NCI-H128 (cell line): ENCODE measurements around the gene AHRR.
A peak's percentile ranks its signal among the peaks of the same experiment; 100 is the strongest.
"Not testable (repeated sequence)": the region's sequence is repeated elsewhere in the genome, so short reads cannot be mapped to it uniquely, and the experiment has no call there.

Source experiments
- DNase-seq: peaks from one replicate; lab custom pipeline; 2025; ENCODE audit not compliant: unreplicated experiment; lab: John Stamatoyannopoulos, UW

The AHRR gene

DNA sequence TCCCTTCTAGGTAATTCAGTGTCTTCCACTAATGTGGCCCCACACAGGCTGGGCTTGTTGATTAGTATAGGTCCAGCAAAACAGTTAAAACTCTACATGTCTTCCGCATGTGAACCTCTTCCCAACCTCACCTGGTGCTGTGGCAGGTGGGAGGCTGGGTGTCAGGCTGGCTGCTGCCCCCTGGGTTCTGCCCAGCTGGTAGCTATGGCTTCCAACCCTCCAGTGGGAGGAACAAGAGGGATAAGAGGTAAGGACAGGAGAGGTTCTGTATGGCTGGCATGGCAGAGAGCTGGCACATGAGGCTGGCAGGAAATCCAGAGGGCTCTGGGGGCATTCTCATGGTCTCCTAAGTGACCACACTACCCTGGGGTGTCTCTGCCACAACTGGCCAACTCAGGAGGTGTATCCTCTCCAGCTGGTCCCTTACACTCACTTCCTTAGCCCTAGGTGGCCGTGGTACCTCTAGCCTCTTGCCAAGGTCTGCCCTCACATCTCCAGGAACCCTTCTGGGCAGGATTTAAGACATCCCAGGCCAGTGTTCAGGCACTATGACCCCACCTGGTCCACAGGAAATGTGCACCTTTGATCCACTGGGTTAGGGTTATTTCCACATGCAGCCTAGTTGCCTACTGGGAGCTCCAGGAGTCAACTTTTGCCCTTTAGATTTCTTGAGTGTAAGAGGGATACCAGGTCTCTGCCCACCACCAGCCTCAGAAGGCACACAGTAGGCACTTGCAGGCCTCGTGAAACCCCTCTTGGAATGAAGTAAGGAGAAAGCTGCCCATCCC, 41.7 kb downstream of the AHRR start:
- no peak for DNase-seq

DNA sequence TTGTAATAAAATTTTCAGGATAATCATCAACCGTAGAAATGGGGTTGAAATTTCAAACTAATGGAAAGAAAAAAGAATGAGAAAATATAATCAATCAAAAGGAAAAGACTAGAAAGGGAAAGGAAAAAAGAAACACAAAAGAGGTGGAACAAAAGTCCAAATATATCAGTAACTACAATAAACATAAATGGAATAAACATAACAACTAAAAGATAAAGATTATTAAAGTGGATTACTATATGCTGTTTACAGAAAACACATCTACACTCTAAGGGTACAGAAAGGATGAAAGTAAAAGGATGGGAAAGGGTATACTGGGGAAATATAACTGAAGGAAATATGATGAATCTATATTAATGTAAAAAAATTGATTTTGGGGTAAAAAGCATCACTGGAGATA, 43.0 kb downstream of the AHRR start:
- no peak for DNase-seq

DNA sequence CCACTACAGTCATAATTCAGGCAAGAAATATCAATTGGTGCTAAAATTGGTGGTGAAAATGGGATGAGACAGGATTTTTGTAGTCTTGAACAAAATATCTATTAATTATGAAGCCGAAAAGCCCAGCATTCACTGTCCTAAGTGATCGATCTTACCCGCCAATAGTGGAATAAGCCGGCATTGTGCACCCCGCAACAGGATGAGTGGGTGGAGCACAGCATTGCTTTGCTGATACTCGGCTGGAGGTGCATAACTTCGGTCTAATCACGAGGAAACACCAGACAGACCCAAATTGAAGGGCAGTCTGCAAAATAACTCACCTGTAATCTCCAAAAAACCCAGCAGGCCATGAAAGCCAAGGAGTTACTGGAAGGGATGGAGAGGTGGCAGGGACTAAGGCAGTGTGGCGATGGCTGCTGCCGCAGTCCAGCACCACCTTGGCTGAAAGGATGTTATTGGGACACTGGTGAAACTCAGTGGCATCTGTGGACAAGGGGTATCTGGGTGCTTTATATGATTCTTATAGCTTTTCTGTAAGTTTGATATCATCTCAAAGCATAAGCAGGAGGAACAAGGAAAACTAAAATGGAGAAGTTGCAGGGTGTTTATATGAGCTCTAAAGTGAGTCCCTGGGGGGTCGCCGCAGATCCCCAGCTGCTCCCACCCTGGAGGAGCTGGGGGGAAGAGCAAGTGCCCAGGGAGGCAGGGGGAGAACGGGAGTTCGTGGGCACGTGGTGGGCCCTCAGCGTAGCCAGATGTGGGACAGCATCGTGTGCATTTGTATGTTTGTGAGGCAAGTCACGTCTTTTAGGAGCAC, 45.2 kb downstream of the AHRR start:
- no peak for DNase-seq

DNA sequence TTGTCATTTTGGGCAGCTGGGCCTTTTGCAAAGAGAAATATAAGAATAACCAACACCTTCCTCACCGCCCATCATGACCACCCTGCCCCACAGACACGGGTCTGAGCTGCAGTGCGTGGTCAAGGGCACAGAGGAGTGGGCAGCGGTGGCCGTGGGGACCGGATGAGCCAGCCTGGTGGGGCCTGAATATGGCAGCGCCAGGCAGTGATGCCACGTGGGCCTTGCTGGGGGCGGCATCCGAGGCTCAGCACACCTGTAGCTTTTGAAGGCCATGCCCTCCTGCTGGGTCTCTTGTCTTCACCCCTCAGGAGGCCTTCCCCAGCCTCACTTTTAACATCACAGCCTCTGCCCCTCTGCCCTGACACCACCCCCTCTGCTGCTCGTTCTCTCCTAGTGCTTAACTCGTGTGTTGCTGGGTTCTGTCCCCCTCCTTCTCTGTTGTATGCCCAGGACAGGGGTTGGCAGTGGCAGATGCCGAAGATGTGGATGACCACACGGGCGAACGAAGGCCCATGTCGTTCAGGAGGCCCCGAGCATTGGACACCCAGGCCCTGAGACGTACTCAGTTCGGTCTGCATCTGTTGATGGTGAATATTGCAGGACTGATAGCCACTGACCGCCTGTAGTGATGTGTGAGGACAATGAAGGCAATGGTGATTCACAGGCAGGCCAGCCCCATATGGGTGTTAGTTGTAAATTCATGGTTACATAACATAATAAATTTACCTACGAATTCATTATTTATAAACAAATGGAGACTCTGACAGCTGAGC, 46.0 kb downstream of the AHRR start:
- DNase-seq: no peak

DNA sequence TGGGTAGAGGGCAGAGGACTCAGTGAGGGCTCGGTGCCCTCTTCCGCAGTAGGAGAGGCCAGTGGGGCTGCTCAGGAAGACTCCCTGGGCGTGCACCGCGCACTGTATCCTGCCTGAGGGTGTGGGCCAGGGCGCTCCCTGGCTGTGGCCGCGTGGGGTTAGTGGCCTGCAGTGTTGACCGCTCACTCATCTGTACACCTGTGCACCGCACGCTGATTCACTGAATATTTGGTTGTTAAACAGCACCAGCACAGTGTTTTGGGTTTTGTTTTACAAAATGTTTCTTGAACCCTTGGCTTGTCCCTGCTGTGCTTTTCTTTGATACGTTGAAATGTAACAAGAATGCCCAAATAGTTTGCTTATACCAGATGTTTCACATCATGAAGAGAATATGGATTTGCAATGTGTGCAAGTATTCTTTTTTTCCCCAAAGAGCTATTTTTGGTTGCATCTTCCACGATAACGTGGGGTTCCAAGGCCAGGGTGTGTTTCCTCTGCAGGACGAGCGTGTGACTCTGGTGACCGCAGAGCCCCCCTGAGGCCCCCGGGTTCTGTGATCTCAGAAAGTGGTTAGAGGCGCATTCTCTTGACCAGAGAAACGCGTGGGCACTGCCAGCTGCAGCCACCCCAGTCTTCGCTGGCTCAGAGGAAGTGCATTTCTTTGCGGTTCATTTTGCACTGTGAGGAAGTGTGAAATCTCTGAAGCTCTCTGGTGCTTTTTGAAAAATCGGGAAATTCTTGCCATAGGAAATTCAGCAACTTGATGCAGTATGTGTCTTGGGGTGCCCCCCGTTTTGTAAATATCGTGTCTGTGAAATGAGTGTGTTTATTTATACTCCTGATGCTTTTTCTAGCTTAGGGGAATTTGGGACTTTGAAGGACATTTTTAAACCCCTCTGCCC, 46.9 kb downstream of the AHRR start:
- no peak for DNase-seq

DNA sequence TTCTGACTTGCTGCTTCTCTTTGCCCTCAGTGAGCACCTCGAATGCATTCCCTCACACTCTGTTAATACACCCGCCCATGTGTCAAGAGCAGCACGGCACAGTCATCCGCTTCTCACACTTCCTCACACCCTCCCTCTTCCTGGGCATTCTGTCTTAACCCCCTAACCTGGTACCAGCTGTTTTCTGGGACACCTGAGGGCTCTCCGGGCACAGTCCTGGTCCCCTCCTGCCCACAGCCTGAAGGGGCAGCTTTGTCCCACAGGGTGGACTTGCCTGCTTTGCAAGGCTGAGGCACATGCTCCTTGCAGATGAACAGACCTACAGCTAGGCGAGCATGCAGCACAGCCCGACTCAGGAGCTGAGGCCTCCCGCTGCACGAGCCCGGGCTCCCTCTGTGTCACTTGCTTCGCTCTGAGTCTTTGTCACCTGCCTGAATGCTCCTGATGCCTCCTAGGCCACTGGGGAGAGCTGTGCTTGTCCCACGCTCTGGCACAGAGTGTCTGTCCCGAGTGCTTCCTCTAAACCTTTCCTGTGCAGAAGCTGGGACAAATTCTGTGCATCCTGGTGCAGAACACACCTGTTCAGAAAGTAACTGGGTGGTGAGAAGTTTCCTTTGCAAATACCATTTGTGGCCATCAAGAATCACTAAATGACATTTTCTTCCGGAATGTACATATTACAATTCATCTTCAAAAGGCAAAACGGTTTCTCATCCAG, 47.8 kb downstream of the AHRR start:
- no peak for DNase-seq

DNA sequence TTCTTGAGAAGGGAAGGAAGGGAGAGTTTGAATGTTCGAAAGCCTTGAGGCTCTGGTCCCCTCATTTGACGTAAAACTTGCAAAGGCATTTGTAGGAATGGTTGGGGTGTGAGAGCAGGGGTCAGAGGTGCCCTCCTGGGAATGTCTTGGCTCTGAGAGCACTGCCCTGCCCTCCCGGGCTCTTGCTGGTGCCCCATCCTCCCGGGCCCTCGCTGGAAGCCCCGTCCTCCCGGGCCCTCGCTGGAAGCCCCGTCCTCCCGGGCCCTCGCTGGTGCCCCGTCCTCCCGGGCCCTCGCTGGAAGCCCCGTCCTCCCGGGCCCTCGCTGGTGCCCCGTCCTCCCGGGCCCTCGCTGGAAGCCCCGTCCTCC, 48.3 kb downstream of the AHRR start:
- DNase-seq: not testable (repeated sequence)

DNA sequence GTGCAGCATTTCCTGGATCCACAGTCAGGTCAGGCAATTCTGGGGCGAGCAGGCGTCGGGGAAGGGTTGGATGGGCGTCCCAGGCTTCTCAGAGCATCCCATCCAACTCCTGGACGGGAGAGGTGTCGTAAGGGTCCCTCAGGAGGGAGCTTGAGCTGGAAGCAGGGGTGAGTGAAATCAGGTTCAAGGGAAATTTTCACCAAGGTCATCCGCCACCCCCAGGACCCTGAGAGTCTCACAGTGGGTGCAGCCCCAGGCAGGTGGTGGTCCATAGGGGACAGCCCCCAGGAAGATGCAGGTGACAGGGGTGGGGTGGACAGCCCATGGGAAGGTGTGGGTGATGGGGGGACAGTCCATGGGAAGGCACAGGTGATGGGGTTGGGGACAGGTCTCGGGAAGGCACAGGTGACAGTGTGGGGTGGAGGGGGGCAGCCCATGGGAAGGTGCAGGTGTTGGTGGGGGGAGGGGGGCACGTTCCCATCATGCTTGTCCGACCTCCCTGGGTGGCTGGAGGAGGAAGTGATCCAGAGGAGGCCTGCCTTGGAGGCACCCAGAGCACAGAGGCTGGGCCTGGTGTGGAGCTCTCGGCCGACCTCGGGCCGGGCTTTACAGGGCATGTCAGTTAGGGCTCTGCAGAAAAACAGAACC, 48.9 kb downstream of the AHRR start:
- no peak for DNase-seq

DNA sequence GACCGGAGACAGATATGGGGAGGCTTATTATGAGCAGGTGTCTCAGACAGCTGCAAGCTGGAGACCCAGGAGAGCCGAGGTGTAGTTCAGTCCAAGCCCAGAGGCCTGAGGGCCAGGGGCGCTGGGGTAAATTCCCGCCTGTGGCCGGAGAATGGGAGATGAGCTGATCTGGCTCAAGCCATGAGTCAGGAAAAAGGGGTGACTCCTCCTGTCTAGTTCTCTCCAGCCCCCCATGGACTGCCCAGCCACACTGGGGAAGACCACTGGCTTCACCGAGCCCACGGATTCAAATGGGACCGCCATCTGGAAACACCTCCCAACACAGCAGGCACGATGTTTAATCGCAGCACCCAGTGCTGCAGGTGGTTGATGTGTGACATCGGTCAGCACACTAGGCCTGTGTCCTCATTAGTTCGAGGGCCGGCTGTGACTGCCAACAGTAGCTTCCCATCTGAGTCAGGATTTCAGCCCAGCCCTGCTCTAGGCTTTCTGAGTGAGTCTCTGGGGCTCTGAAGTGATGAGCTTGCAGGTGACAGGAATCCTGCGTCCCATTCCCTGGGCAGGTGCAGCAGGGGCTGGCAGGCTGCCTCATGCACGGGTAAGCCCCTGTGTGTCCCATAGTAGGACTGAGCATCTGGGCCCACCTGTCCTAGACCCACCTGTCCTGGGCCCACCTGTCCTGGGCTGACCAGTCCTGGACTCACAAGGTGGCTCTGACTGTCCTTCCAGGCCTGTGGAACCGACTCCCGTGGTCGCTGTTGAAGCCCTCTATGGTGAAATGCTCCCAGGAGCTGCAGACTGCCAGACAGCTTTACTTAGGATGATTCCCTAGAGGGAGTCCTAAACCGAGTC, 49.7 kb downstream of the AHRR start:
- DNase-seq: no peak

DNA sequence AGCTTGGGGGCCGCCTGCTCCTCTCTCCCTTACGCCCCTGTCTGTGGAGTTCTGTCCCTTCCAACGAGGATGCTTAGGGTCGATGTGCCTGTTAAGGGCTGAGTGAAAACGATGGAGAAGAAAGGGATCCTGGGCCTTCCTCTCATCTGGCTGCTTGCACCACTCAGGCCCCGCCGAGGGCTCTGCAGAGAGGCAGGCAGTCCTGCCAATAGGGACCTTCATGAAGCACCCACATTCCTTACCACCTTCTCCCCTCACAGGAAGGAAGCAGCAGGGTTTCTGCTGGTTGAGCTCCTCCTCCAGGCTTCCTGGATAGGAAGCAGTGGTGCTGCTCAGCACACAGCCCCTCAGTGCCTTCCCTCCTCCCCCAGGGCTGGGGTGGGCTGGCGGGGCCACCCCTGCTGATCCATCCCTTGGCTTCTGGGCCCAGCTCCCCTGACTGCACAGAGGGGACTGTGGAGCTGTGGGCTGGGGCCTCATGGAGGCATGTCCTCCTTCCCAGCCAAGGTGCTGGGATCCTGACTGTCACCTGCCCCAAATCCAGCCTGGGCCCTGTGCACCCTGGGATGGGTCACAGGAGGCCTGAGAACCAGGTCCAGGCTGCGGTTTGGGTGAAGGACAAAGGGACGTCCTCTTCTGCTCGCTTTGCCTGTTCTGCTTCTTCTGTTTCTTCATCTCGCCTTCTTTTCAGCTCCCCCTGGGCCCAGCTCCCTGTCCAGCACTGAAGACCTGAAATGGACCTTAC, 50.5 kb downstream of the AHRR start:
- DNase-seq: no peak

DNA sequence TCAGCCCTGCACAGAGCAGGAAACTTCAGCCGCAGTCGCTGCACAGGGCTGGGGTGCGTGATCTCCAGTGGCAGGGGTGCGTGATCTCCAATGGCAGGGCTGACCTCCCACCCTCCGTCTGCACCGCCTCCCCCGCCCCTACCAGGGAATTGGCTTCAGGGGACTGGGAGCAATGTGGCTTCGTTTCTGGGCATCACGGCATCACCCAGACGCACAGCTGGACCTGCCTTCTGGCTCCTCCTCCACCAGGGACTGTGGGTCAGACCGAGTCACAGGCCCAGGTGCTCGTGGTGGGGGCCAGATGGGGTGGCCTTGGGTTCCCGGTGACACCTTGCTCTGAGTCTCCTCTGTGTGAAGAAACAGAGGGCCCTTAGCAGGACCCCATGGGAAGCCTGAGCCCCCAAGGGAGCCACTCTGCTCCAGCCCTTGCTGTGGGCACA, 51.1 kb downstream of the AHRR start:
- no peak for DNase-seq

DNA sequence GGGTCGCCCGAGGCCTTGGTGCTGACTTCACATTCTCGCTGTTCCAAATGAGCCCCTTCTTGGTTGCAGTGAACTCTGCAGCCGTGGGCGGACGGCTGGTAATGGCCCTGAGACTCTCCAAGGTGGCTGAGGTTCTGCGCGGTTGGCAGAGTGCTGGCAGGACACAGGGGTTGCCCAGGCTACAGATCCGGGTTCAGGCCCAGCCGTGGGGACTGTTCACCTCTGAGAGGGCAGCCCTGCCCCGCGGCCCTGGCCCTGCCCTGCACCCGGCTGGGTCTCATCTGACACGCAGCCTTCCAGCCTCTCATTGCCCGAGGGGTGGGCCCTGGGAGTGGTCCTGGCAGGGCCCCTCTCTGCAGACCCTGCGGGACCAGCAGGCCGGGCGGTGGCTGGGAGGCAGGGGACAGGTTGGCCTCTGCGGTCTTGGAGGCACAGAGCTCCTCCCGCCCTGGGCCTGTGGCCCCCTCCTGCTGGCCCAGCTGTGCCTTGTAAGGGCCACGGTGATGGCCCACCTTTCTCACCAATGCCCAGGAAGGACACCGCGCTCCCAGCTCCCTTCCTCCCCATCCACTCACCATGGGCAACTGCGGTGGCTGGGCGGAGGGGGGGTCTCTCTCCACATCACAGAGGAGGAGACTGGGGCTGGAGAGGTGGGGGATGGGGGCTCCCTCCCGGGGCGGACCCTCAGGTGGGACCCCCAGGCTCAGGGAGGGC, 51.6 kb downstream of the AHRR start:
- peak; percentile 51 for DNase-seq

DNA sequence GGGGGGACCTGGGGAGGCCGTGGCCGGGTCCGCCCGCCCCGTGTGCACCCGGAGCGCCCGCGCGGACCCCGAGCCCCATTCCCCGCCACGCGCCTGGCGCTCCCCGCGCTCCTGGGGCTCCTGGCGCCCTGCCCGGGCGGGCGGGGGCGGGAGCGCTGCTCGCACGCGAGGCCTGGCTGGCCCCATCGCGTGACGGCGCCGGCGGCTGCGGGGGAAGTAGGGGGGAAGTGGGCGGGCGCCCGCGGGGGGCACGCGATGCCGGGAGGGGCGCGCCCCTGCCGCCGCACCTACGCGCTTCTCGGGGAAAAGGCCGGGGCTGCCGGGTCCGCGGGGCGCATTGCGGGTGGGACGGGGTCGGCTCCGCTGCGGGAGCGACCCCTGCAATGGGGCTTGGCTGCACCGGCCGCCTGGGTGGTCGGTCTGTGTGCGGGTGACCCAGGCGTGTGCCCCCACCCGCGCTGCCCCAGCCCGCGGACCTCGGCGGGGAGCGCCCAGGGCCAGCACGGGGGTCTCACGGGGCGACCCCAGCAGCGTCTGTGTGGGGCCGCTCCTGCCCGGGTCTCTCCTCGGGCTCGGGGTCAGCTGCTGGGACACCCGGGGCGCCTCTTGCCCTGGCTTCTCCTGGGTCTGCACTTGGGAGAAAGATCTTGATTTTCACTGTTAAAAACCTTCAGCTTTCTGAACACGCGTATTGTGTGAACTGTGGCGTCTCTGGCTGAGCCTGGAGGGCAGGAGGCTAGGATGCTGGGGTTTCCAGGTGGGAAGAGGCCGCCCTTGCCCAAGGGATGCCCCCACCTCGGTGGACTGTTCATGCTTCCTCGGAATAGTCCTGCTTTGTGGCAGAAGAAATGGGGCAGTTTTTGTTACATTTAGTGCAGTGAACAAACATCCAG, 52.4 kb downstream of the AHRR start:
- DNase-seq: peak; percentile 52

DNA sequence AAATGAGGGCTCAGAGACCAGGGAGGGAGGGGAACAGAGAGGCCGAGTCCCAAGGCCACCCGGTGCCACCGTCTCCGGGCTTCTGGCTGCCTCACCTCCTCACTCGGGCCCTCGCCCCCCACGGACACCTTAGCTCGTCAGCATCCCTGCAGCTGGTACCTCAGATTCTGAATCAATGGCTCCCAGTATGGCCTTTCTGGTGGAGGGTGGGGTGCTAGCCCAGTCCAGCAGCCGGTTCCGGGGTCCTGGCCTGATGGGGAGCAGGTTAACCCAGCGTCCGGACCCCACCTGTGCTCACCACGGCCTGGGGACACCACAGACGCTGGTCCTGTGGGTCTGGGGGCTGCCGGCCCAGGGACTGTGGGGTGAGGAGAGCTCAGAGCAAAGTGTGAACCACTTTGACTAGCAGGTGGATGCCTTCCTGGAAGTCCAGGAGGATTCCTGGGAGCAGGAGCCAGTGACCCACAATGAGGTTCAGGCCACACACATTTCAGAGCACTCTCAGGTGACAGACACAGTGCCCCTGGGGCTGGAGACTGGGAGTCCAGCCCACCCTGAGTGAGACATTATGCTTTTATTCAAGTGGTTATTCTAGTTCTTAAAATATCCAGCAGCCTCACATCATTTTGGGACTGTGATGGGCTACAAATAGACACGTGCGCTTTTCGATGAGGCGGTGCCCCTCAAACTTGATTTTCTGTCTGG, 53.3 kb downstream of the AHRR start:
- no peak for DNase-seq

DNA sequence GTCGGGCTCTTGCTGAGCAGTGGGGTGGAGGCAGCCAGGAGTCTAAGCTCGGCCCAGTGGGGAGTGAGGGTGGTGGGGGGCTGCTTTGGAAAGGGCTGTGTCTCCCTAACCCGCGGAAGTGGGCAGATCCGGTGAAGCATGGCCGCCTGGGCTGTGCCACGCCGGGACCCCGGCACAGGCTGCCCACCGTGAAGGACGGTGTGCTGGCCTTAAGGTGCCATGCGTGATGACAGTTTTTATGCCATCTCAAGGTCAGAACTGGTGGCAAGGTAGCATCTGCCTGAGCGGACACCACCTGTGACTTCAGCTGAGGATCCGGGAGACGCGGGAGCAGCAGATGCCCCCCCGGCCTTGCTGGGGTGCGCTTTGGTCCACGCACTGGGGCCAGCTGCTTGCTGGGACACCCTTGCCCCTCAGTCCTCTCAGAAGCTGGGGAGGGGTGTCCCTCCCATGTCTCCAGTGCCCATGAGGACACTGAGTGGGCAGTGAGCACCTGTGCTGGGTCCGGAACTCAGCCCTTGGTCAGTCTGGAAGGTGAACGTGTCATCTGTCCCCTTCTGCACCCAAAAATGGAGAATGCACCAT, 53.9 kb downstream of the AHRR start:
- no peak for DNase-seq
